T-cell (primary cell): ENCODE data around the gene CHRNB2. TPM values are rescaled to one million over a fixed set of nuclear protein-coding genes. Genes with fewer than 3 reads are reported as not detected.
A peak's percentile ranks its signal among the peaks of the same experiment; 100 is the strongest.

Source experiments
- ATAC-seq, 4 experiments: fragments of 200-7000 bp in 3 of 4; fragments of 150-1000 bp in 1 of 4; cut with Tn5 transposase; replicated peaks in 1 of 4; 1 replicate in 3 of 4; 2 replicates in 1 of 4; pipeline ENCODE4 v1.10.0; 2021; ENCODE audit warnings: moderate library complexity in 3 of 4, mild to moderate bottlenecking in 2 of 4, moderate number of reproducible peaks in 1 of 4
- CTCF ChIA-PET, 2 donors: fragments of 300-600 bp; sonication (Branson Sonifier 250); formaldehyde crosslinking; loops; one replicate each; lab custom pipeline; 2022; ENCODE audit warnings: antibody characterized with exemption in 2 of 2; lab: Charles Lee
- POLR2A ChIA-PET, 2 donors: fragments of 300-600 bp; sonication (Branson Sonifier 250); formaldehyde crosslinking; loops; one replicate each; lab custom pipeline; 2022; ENCODE audit warnings: antibody characterized with exemption in 2 of 2; lab: Charles Lee
- DNase-seq, 35 experiments: peaks; one replicate each; pipeline versions ENCODE4 v3.0.0 to v3.0.0-alpha.2; 2013 to 2023
- H3K27ac ChIP-seq: one replicate; pipeline ENCODE4 v1.5.1; 2013; ENCODE audit warnings: low read length
- H3K27me3 ChIP-seq, 2 experiments: replicated peaks in 1 of 2; 1 replicate in 1 of 2; 2 replicates in 1 of 2; pipeline versions ENCODE4 v1.6.1 to v1.7.0; 2013; ENCODE audit warnings: low read length in 1 of 2, mixed read lengths in 1 of 2; ENCODE audit not compliant: control insufficient read depth in 2 of 2, insufficient read depth in 2 of 2; ENCODE audit errors: extremely low read depth in 1 of 2
- H3K36me3 ChIP-seq, 2 donors: 1 replicate in 1 of 2; 2 replicates in 1 of 2; pipeline versions ENCODE4 v1.6.1 to v1.7.0; 2013; ENCODE audit warnings: low read length in 1 of 2; ENCODE audit not compliant: control insufficient read depth in 2 of 2, insufficient read depth in 1 of 2; ENCODE audit errors: extremely low read depth in 1 of 2
- H3K4me1 ChIP-seq, 2 experiments: 1 replicate in 1 of 2; 2 replicates in 1 of 2; pipeline versions ENCODE4 v1.6.1 to v1.7.0; 2013; ENCODE audit warnings: low read length in 2 of 2, mixed read lengths in 1 of 2; ENCODE audit not compliant: insufficient read depth in 2 of 2, control insufficient read depth in 1 of 2; ENCODE audit errors: extremely low read depth in 1 of 2
- H3K4me3 ChIP-seq, 2 donors: 1 replicate in 1 of 2; 2 replicates in 1 of 2; pipeline versions ENCODE4 v1.5.1 to v1.7.0; 2013; ENCODE audit warnings: mild to moderate bottlenecking in 2 of 2, low read length in 1 of 2, moderate library complexity in 1 of 2; ENCODE audit not compliant: control insufficient read depth in 1 of 2; ENCODE audit errors: extremely low read depth in 1 of 2
- H3K9me3 ChIP-seq: 2 replicates; pipeline ENCODE4 v1.7.0; 2013
- H3K27ac Mint-ChIP-seq, 2 donors: one replicate each; pipeline ENCODE4 v1.8.0; 2020 to 2021; ENCODE audit warnings: mild to moderate bottlenecking in 2 of 2, mixed read lengths in 2 of 2
- H3K27me3 Mint-ChIP-seq, 2 donors: one replicate each; pipeline ENCODE4 v1.8.0; 2021 to 2022; ENCODE audit warnings: mixed read lengths in 2 of 2
- H3K36me3 Mint-ChIP-seq: one replicate; pipeline ENCODE4 v1.8.0; 2021; ENCODE audit warnings: mixed read lengths
- H3K4me1 Mint-ChIP-seq, 3 donors: one replicate each; pipeline ENCODE4 v1.8.0; 2020 to 2022; ENCODE audit warnings: mixed read lengths in 3 of 3, mild to moderate bottlenecking in 1 of 3
- H3K4me3 Mint-ChIP-seq, 3 donors: one replicate each; pipeline ENCODE4 v1.8.0; 2020 to 2022; ENCODE audit warnings: mild to moderate bottlenecking in 3 of 3, mixed read lengths in 3 of 3, moderate library complexity in 3 of 3
- H3K9me3 Mint-ChIP-seq, 3 donors: one replicate each; pipeline ENCODE4 v1.8.0; 2020 to 2022; ENCODE audit warnings: mixed read lengths in 3 of 3
- WGBS: methylation state at CpG from one replicate; pipeline ENCODE4 v1.1.5; 2013; ENCODE audit warnings: missing lambda C conversion rate; ENCODE audit not compliant: insufficient coverage; 5-methylcytosine and 5-hydroxymethylcytosine counted together
- total RNA-seq, 35 experiments: library from RNA in 6 of 35; stranded (reverse) in 6 of 35; fragments of 120-200 nt in 1 of 35; gene quantifications; one replicate each; pipeline versions ENCODE4 v1.2.1 to v1.2.4 and lab custom pipeline; 2013 to 2026

Gene CHRNB2
- total RNA-seq, 5 donors from 2014 or later (not counting 1 experiment from before 2014, with no cell fraction given), result 0.15 TPM; not detected in 4

- no peaks in the 10 kb centered on the region for H3K27me3 ChIP-seq
- H3K9me3 ChIP-seq, result no peaks in the 10 kb centered on the region
- CTCF ChIA-PET, result interaction anchor here in 1 of 2 donors (0.6 kb wide), 1 partner anchor 459 kb away, joined by 5 read pairs; no protein-coding TSS in a partner anchor
- H3K4me1 Mint-ChIP-seq, result peaks cover 36 to 41% (median 39%) of the 10 kb centered on the region in 3 donors
- H3K36me3 ChIP-seq, result peaks cover 8 to 31% of the 10 kb centered on the region in 2 donors
- under 1% methylated on average over 48 of the region's 69 CpGs for WGBS
- H3K4me3 ChIP-seq, result peak within 1 kb of the TSS; percentile 77 to 89
- POLR2A ChIA-PET, result no interaction called here
- peak within 1 kb of the TSS; percentile 91 to 92 for H3K27ac Mint-ChIP-seq
- H3K4me3 Mint-ChIP-seq, result peak within 1 kb of the TSS; percentile 89 to 92 (median 90)
- DNase-seq, result peak in 32 of 35 experiments; percentile 8 to 53 (median 23)
- H3K27ac ChIP-seq, result peak within 1 kb of the TSS; percentile 85
- peak in 2 of 4 experiments; percentile 4 to 6 for ATAC-seq
- no peaks in the 10 kb centered on the region for H3K27me3 Mint-ChIP-seq
- H3K9me3 Mint-ChIP-seq, result no peaks in the 10 kb centered on the region
- peaks cover 30% of the 10 kb centered on the region for H3K36me3 Mint-ChIP-seq
- H3K4me1 ChIP-seq, result peaks cover 19 to 33% of the 10 kb centered on the region in 2 experiments
These were observed 9.4 kb upstream of the CHRNB2 start, which contains the start of gene UBE2Q1 for GRCh38 chr1:154557939-154558719. TSS of gene UBE2Q1 (minus strand) at chr1:154558662. CDS start at chr1:154558553, 109 bp downstream.

DNA sequence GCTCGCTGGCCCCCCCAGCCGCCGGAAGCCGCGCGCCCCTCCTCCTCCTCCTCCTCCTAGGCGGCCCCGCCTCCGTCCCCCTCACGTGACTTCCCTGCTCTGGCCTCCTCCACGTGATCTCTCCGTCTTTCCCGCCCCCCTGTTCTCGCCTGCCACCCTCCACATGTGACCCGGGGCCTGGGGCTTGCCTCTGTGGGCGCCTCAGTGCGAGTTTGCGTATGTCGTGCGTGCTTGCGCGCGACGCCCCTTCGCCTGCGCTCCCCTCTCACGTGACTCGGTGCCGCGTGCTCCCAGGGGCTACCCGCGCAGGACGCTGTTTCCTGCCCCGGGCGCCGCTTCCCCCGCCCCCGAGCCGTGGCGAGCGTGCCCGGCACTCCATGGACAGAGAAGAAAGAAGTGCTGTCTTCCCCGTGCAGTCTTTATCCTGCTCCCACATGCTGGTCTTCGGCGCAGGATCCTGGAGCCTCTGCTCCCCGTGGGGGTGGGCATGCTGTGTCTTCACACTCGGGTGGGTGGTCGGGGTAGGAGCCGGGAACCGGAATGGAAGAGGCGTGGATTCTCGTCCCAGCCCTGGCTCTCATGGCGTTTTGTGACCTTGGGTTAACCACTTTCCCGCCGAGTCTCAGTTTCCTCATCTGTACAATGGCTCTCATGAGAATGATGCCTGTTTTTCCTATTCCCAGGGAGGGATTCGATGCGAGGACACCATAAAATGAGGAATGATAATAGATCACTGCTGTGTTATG is 8.7 kb upstream of the CHRNB2 start:
- Histone ChIP-seq H3K4me3 (peak overlapping the region; percentile 75 to 77), H3K4me1 (peaks cover 19 to 33% of the 10 kb centered on the region in 2 experiments), H3K27me3 (no peaks in the 10 kb centered on the region), H3K27ac (peak overlapping the region; percentile 85), H3K36me3 (peaks cover 8 to 23% of the 10 kb centered on the region in 2 donors), H3K9me3 (no peaks in the 10 kb centered on the region)
- Mint-ChIP-seq H3K4me1 (peaks cover 34 to 40% (median 36%) of the 10 kb centered on the region in 3 donors), H3K9me3 (no peaks in the 10 kb centered on the region), H3K27ac (peak overlapping the region; percentile 89 to 91), H3K4me3 (peak overlapping the region; percentile 89 to 92 (median 90)), H3K27me3 (no peaks in the 10 kb centered on the region), H3K36me3 (peaks cover 22% of the 10 kb centered on the region)
- WGBS, result under 1% methylated on average over 48 of the region's 57 CpGs
- DNase-seq (peak; percentile 98 to 100 (median 99)), ATAC-seq (peak; percentile 91 to 93 (median 92))
- POLR2A ChIA-PET, result no interaction called here
- CTCF ChIA-PET, result interaction anchor here in 1 of 2 donors (0.6 to 1.8 kb wide), 21 partner anchors 10 to 526 kb away, joined by 3 to 20 read pairs (median 4); partner anchors contain the start of genes FLAD1, PBXIP1 and PMVK

DNA sequence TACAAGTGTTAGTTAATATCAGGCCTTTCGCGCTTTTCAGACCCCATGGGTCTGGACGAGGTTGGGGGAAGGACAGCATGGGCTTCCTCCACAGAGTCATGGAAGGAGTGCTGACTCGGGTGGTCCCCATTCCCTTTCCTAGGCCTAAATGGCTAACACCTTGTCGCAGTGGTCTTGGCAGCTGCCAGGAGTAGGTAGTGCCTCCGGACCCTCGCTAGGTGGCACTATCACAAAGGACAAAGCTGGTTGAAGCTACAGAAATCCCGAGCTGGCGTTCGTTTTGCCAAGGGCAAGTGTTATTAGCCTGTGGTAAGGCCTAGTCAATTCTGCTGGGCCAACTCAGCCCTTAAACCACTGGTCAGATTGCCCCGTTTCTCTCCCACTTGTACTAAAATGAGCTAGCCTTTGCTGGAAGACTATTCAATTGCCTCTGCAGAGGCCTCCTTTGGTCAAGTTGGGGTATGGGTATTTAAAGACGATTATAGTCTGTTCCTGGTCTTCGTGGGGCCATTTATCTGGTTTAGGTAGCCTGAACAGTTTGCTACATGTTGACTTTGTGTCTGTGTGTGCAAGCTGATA is 8.0 kb upstream of the CHRNB2 start:
- CTCF ChIA-PET, result interaction anchor here (0.5 to 1.8 kb wide), 34 partner anchors 10 to 526 kb away, joined by 3 to 20 read pairs (median 4); partner anchors contain the start of genes FLAD1 (in 1 of the 2), PBXIP1 (in 1 of the 2) and PMVK (in 1 of the 2)
- WGBS, result 0% methylated on average over 3 of the region's 13 CpGs
- DNase-seq, result peak; percentile 62 to 89 (median 74)

GRCh38 chr1:154565876-154566275 is 1.7 kb upstream of the CHRNB2 start:
- H3K4me3 ChIP-seq, result no peak overlapping the region
- 90% methylated on average over 2 of the region's 6 CpGs for WGBS
- H3K27me3 ChIP-seq, result peaks cover 2 to 27% of the 10 kb centered on the region in 2 experiments
- no peaks in the 10 kb centered on the region for H3K9me3 ChIP-seq
- Mint-ChIP-seq H3K9me3 (no peaks in the 10 kb centered on the region), H3K36me3 (no peaks in the 10 kb centered on the region), H3K4me1 (peaks cover 5 to 10% (median 9%) of the 10 kb centered on the region in 3 donors), H3K27me3 (peaks cover 21 to 28% of the 10 kb centered on the region in 2 donors), H3K4me3 (no peak overlapping the region), H3K27ac (no peak overlapping the region)
- ChIA-PET POLR2A (interaction anchor here in 1 of 2 donors (0.9 kb wide), 1 partner anchor 257 kb away, joined by 3 read pairs; no protein-coding TSS in a partner anchor), CTCF (no interaction called here)
- H3K36me3 ChIP-seq, result no peaks in the 10 kb centered on the region
- no peak for ATAC-seq
- DNase-seq, result no peak
- H3K27ac ChIP-seq, result no peak overlapping the region
- peaks cover 0 to 12% of the 10 kb centered on the region in 2 experiments for H3K4me1 ChIP-seq

More for the DNA sequence above, 8.0 kb upstream of the CHRNB2 start:
- POLR2A ChIA-PET, result interaction anchor here (0.5 to 0.6 kb wide), 4 partner anchors 8 to 505 kb away, joined by 3 to 4 read pairs (median 3); partner anchors contain the start of genes ADAM15 (in 1 of the 2) and CHRNB2 (in 1 of the 2)
- peaks cover 31 to 37% (median 36%) of the 10 kb centered on the region in 3 donors for H3K4me1 Mint-ChIP-seq
- peaks cover 19% of the 10 kb centered on the region for H3K36me3 Mint-ChIP-seq
- peaks cover 8 to 16% of the 10 kb centered on the region in 2 donors for H3K36me3 ChIP-seq
- H3K27me3 ChIP-seq, result no peaks in the 10 kb centered on the region
- no peaks in the 10 kb centered on the region for H3K9me3 ChIP-seq
- no peaks in the 10 kb centered on the region for H3K9me3 Mint-ChIP-seq
- H3K4me3 Mint-ChIP-seq, result peak overlapping the region; percentile 89 to 92 (median 90)
- H3K4me1 ChIP-seq, result peaks cover 19 to 33% of the 10 kb centered on the region in 2 experiments
- peak overlapping the region; percentile 89 to 91 for H3K27ac Mint-ChIP-seq
- ATAC-seq, result peak; percentile 34 to 46 (median 44)
- no peaks in the 10 kb centered on the region for H3K27me3 Mint-ChIP-seq
- H3K4me3 ChIP-seq, result peak overlapping the region; percentile 75 to 77
- peak overlapping the region; percentile 85 for H3K27ac ChIP-seq

DNA sequence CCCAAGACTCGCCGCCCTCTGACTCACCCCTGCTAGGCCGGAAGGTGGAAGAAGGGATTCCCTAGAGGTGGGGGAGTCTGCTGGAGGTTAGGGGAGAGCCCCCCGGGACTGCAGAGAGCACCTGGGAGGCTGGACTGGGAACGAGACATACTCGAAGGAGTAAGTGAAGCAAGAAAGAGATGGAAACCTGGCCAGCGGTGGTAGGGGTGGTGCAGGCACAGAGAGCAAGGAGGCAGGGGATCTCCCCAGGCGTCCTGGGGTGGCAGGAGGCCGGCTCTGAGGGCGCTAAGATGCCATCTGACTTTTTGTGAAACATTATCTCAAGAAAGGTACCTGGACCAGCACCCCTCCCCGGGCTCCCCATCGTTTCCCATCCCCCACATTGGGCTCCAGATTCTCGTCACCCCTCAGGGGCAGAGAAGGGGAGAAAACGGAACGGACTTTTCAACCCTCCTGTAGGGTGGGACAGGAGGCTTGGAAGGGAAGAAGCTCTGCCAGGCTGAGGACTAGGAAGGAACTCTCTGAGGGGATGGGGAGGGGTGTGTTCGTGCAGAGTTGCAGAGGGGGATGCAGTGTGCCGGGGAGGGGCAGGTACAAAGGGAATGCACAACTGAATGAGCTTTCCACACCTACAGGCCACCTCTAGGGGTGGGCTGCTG is 708 bp downstream of the CHRNB2 start:
- H3K27me3 Mint-ChIP-seq, result peaks cover 26 to 30% of the 10 kb centered on the region in 2 donors
- ChIA-PET POLR2A (interaction anchor here in 1 of 2 donors (0.7 kb wide), 1 partner anchor 9 kb away, joined by 3 read pairs; no protein-coding TSS in a partner anchor), CTCF (interaction anchor here in 1 of 2 donors (0.6 to 1.4 kb wide), 3 partner anchors 9 to 228 kb away, joined by 3 to 6 read pairs (median 4); no protein-coding TSS in a partner anchor)
- peaks cover 2% of the 10 kb centered on the region for H3K36me3 Mint-ChIP-seq
- Histone ChIP-seq H3K36me3 (no peaks in the 10 kb centered on the region), H3K4me3 (no peak overlapping the region), H3K9me3 (no peaks in the 10 kb centered on the region), H3K27me3 (peaks cover 2 to 44% of the 10 kb centered on the region in 2 experiments), H3K27ac (no peak overlapping the region), H3K4me1 (peaks cover 0 to 12% of the 10 kb centered on the region in 2 experiments)
- H3K4me3 Mint-ChIP-seq, result peak overlapping the region in 1 of 3 donors; percentile 46
- H3K4me1 Mint-ChIP-seq, result peaks cover 5 to 10% (median 9%) of the 10 kb centered on the region in 3 donors
- WGBS, result 20% methylated on average over 3 of the region's 17 CpGs
- no peaks in the 10 kb centered on the region for H3K9me3 Mint-ChIP-seq
- no peak overlapping the region for H3K27ac Mint-ChIP-seq
- DNase-seq (no peak), ATAC-seq (peak in 1 of 4 experiments; percentile 33)
